ENCODE results near the gene VPS33B.

DNA sequence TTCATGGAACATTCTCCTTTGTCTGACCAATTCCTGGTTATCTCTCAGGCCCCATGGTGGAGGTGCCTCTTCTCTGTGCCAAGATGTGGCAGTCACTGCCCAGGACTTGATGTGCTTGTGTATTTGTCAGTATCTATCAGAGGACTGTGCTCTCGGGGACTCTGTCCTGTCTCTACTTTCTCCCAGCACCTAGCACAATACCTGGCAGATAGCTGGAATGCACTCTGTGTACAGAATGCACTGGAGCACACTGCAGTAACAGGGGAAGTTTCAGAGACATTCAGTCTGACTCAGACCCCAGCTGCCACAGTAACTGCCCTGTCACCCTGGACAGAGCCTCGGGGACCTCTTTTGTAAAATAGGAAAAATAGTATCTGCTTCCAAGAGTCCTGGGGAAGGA lies 43.1 kb upstream of the VPS33B start:
- TF ChIP-seq, protein P1, sequence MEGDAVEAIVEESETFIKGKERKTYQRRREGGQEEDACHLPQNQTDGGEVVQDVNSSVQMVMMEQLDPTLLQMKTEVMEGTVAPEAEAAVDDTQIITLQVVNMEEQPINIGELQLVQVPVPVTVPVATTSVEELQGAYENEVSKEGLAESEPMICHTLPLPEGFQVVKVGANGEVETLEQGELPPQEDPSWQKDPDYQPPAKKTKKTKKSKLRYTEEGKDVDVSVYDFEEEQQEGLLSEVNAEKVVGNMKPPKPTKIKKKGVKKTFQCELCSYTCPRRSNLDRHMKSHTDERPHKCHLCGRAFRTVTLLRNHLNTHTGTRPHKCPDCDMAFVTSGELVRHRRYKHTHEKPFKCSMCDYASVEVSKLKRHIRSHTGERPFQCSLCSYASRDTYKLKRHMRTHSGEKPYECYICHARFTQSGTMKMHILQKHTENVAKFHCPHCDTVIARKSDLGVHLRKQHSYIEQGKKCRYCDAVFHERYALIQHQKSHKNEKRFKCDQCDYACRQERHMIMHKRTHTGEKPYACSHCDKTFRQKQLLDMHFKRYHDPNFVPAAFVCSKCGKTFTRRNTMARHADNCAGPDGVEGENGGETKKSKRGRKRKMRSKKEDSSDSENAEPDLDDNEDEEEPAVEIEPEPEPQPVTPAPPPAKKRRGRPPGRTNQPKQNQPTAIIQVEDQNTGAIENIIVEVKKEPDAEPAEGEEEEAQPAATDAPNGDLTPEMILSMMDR (IDR thresholded peaks at IDR 0.05) = no peak
- TF ChIP-seq POLR2A (IDR thresholded peaks at IDR 0.05) = no peak
